ENCODE measurements around the gene DTNBP1.

Gene DTNBP1

DNA sequence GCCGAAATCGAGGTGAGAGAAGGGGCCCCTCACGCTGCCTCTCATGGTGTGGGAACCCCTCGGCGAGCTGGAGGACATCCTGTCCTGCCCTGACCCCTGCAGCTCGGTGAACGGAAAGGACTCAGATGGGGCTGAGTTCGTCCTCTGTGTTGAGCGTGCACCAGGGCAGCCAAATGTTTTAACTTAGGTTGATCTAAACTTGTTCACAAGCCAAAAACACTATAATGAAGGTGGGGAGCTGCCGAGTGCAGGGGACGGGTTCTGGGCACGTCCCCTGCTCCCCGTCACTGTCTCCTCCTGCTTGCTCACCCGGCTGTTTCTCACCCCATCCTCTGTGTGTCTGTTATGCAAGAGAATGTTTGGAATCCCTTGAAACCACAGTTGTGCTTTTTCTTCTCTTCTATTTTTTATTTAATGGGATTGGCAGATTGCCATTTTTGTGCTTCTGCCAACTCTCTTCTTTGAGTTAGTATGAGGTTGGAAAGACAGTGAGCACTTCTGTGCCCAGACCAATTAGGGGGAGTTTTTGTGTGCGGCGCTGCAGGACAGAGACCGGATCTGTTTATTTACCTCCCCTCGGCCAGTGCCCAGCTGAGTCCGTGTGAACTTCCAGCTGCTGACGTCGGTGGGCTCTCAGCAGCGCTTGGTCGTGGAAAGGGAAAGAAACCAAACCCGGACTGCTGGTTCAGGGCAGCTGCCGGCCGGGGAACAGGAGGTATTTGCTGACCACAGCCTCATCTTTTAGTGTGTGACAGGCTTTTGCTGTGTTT is 158.1 kb downstream of the DTNBP1 start:
- no peak for DNase-seq (ENCODE audit: low read depth in 1 of 2, low spot score in 1 of 2)

DNA sequence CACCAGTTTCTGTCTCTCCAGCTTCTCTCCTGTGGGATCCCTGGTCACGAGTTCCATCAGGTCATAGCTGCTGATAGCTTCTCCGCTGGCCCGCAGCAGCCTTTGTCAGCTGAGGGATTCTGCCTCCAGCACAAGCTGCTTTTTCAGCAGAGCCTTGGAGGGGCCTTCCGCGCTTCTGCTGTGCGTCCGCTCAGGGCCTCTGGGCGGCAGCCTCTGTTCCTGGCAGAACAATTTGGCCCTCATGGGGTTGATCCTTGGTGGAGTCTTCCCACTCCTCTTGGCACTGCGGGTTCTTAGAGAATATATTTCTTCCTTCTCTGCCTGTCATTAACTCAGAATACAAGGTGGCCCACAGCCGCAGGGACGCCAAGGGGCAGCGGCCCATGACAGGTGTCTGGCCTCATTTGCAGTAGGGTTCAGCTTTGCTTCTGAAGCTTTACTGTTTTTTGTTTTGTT is 158.8 kb downstream of the DTNBP1 start:
- DNase-seq (ENCODE audit: low read depth in 1 of 2, low spot score in 1 of 2) = no peak

DNA sequence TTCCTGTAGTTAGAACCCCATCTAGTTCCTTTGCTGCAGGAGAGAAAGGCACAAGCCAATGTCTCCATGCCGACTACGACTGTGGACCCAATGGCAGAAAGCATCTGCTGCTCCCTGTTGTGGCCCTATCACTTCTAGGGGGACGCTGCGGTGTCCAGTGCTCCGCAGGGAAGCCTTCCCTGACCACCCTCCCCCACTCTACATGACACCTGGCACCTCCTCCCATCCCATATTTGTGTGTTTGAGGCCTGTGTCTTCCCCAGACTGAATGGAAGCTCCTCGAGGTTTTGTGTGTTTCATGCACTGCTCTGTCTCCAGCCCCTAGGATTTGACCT is 159.5 kb downstream of the DTNBP1 start:
- no peak for DNase-seq (ENCODE audit: low read depth in 1 of 2, low spot score in 1 of 2)

DNA sequence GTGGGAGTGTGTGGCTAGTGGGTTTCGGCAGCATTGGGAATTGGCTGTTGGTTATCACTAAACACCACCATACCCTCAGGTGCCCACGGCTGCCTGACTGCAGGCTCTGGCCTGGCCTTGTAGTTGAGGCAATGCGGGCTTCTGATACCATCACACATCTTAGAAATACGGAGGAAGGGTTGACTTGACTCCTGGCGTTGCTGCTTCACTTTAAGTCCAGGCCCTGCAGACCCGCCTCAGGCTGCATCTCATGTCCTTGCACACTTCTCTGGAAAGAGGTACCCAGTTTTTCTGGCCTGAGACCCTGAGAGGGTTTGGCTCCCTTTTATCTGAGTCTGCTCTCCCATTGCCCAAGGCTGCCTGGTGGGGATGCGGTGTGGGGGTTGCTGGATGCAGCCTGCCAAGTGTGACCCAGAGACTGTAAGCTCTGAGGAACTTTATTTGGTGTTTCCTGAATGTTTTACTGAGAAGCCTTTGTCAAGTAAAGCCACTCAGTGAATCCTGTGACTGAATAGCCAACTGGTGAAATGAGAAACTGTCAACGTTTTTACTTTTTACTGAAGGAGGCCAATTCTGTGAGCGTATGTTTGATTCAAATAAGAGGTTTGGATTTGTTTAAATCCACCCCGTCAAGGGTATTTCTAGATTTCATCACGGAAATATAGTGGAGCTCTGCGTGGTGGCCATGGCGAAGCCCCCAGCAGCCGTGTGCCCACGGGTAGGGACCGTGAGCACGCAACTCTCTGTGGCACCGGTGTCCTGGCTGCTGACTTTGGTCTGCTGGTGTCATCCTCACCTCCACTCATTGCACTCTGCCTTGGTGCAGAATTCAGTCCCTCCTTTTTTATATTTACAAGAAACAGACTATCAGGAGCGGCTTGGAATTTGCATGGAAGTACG is 160.1 kb downstream of the DTNBP1 start:
- no peak for DNase-seq (ENCODE audit: low read depth in 1 of 2, low spot score in 1 of 2)

DNA sequence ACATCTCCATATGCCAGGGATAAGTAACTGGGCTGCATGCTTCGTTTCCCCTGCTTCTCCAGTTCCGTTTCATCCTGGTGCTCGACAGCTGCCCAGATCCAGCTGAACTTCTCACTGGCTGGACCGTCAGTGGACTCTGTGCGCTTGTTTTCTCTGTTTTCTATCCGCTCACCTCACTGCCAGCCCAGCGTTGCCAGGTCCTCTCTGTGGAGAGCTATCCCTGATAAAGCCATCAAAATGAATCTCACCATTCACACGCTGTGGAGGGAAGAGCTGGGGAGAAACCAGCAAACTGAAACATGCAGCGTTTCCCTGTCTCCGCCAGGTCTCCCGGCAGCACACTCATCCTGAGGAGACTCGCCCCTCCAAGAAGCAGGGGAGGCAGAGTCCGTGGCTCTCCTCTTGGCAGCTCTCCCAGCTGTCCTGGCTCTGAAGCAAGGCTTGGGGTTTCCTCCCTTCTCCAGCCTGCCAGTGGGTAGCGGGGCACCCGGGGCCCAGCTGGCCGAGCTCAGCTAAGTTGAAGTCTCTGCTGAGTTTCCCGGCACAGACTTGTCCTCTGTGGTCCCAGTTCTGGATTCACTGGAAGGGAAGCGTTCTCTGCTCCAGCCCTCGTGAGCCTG is 160.9 kb downstream of the DTNBP1 start:
- DNase-seq (ENCODE audit: low read depth in 1 of 2, low spot score in 1 of 2) = no peak

DNA sequence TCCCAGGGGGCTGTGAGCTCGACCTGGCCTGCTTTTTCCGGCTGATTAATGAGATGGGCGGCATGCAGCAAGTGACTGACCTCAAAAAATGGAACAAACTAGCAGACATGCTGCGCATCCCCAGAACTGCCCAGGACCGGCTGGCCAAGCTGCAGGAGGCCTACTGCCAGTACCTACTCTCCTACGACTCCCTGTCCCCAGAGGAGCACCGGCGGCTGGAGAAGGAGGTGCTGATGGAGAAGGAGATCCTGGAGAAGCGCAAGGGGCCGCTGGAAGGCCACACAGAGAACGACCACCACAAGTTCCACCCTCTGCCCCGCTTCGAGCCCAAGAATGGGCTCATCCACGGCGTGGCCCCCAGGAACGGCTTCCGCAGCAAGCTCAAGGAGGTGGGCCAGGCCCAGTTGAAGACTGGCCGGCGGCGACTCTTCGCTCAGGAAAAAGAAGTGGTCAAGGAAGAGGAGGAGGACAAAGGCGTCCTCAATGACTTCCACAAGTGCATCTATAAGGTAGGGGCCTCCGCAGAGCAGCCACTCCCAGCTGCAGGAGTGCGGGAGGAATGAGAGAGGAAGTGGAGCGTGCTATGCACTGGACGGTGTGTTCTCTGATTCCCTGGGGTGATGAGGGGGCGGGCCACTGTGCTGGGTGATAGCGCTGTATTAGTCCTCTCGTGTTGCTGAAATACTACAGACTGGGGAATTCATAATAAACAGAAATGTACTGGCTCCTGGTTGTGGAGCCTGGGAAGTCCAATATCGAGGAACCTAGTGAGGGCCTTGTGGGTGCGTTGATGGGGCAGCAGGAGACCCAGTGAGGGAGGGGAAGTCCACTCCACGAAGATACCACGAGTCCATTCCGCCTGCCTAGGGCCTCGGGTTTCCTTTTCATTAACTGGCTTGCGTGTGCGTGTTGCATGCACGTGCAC is 161.7 kb downstream of the DTNBP1 start:
- DNase-seq (ENCODE audit: low read depth in 1 of 2, low spot score in 1 of 2) = no peak

DNA sequence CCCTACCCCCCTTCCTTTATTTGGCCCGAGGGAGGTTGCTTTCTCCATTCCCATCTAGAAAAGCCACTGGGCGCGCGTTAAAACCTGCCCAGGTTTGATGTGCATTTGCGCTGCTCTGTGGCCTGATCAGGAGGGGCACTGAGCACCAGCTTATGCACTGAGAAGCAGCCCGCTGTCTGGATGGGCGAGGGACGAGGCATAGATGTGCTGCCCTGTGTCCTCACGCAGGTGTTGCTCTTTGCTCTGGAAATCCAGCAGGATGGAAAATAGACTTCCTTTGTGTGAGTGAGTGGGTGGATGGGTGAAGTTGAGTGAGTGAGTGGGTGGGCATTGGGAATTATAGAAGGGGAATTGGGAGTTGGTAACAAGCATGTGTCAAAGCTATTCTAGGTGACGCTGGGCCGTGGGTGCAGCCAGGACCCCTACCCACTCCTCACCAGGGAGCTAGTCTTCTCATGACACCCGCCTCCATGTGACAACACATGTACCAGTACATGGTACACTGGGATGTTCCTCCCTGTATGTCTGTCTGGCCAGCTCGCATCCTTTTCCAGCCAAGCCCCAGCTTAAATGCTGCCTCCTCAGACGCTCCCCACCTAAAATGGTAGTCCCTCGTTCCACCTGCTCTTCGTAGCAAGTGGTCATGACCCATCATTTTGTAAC is 162.6 kb downstream of the DTNBP1 start:
- no peak for DNase-seq (ENCODE audit: low read depth in 1 of 2, low spot score in 1 of 2)

DNA sequence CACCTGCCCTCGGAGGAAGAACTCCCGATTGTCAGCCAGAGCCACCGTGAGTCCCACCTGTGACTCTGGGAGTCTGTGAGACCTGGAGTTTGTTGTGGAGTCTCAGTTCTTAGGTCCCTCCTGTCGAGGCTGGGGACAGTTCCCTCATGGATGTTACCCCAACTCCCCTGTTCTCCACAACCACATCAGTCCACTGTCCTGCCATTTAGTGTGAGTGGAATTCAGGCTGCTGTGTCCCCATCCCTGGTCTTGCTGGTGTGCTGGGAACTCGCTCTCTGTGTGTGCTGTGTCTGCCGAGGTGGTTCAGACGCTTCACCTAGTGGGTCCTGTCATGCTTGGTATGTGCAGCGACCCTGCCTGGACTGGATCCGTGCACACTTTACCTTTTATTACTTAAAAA is 163.2 kb downstream of the DTNBP1 start:
- DNase-seq (ENCODE audit: low read depth in 1 of 2, low spot score in 1 of 2) = no peak

DNA sequence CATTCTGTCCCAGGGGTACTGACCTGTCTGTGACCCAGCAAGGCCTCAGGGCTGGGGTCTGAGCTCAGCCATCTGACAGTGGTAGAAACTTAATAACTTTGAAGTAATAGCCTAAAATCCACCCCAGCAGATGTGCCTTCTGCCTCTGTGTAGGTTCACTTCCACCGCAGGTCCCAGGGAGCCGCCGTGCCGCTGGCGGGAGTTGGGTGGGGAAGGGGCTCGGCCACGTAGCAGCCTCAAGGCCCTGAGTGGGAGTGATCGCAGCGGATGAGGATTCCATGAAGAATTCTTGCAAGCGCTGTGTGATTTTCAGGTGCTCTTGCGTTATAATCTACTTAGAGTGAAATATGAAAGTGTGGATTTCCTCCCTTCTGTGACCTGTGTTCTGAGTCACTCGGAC is 163.7 kb downstream of the DTNBP1 start:
- no peak for DNase-seq (ENCODE audit: low read depth in 1 of 2, low spot score in 1 of 2)

DNA sequence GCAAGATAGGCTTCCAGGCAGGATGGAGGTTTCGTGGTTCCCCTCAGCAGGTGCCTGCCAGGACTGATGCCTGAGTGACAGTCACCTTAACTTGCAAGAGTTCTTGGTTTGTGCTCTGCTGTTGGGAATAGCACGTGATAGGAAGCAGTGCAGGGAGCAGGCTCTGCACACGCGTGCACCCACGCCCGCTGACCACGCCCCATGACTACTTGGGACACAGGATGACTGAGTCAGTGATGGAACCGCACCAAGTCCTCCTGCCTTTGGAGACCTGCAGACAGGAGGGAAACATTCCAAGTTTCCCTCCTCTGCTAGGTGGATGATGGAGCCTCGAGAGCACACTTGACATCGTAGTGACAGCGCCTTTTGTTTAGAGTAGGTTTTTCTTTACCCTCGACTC is 164.2 kb downstream of the DTNBP1 start:
- DNase-seq (ENCODE audit: low read depth in 1 of 2, low spot score in 1 of 2) = no peak

DNA sequence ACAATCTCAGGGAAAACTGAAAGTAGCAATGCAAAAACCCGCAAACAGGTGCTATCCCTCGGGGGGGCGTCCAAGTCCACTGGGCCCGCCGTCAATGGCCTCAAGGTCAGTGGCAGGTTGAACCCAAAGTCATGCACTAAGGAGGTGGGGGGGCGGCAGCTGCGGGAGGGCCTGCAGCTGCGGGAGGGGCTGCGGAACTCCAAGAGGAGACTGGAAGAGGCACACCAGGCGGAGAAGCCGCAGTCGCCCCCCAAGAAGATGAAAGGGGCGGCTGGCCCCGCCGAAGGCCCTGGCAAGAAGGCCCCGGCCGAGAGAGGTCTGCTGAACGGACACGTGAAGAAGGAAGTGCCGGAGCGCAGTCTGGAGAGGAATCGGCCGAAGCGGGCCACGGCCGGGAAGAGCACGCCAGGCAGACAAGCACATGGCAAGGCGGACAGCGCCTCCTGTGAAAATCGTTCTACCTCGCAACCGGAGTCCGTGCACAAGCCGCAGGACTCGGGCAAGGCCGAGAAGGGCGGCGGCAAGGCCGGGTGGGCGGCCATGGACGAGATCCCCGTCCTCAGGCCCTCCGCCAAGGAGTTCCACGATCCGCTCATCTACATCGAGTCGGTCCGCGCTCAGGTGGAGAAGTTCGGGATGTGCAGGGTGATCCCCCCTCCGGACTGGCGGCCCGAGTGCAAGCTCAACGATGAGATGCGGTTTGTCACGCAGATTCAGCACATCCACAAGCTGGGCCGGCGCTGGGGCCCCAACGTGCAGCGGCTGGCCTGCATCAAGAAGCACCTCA is 166.3 kb downstream of the DTNBP1 start:
- DNase-seq (ENCODE audit: low read depth in 1 of 2, low spot score in 1 of 2) = no peak

DNA sequence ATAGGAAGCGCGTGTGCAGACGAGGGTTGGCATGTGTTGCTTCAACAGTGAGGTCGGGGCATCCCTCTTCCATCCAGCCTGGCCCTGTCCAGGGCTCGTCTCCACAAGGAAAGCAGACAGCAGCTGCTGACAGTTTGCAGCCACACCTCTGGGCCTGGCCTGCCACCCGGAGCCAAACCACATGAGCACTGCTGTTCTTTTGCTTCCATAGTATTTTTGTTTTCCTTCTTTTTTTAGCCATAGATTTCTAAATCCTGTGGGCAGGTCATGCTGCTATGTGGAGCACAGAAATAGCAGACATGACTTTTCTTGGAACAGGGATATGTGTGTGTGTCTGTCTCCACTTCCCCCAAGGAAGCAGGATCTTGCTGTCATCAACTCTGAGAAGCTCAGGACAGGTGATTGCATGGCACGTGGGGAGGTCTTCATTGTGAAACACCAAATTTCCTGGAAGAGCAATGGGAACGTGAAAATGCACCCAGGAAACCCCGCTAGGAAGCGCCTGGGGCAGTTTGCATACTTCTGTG is 167.4 kb downstream of the DTNBP1 start:
- DNase-seq (ENCODE audit: low read depth in 1 of 2, low spot score in 1 of 2) = no peak

DNA sequence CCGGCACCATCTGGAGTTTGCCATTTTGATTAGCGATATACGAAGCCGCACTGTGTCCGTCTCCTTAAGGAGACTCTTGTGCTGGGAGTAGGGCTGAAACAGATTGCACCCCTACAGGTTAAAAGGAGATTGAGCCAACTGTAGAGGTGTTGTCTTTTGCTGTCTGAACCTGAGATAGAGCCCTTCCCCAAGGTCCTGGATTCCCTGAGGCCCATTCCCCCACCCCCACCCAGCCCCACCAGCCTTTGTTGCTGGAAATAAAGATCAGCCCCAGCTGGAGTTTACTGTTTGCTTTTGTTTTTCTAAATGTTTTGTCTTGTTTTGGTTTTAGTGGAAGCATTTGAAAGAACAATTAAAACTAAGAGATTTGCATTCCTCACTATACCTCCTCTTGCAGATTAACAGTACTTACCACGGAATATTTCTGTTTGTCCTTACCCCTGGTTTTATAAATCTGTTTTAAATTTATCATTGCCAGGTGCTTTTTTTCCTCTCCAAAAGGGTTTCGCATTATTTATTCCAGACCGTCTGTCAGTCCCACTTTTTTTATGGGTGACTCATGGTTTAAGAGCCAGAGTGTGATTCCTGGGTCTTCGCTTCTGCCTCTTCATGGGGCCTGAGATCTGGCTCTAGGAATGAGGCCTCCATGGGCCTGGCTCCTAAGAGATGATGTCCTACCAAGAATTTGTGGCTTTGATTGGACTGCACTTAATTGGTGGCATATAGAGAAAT is 169.2 kb downstream of the DTNBP1 start:
- no peak for DNase-seq (ENCODE audit: low read depth in 1 of 2, low spot score in 1 of 2)

DNA sequence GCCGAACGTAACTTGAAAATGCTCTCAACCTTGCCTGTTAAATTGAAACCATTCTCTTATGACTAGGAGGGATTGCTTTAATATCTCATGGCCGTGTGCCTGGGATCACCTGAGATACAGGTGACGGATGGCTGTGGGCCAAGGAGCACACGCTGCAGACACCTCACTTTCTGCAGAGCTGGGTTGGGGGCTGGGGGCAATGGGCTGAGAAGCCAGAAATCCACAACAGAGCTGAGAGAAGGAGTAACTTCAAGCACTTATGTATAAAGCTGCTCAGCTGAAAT is 170.9 kb downstream of the DTNBP1 start:
- DNase-seq (ENCODE audit: low read depth in 1 of 2, low spot score in 1 of 2) = no peak

DNA sequence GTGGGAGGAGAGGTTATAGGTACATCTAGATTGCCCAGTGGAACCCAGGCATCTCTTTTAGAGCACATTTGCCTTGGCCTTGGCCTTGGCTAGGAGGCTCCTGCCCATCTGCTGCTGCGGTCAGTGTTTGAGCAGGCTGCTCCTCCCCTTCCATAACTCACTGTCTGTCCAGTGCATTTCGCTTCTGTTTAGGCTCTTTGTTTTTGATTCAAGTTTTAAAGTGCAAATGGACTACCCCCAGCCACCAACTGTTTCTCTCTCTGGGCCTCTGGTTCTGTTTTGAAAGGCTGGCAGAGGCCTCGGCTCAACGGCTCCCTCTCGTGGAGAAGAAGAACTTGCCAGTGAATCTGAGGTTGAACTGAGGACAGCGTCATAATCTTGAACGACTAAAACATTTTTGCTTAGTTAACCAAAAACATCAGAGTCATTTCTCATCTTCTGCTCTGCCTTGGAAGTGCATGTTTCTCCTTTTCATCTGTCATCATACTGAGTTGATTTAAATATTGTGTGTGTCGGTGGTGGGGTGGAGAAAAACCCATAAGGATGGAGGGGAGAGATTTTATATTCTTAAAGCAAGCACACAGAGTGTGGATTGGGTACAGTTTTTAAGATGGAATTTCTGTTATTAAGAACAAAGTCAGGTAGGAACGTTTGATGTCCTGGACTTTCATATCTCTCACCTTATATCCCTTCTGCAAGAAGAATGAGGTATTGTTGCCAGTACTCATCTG is 171.4 kb downstream of the DTNBP1 start:
- peak; percentile 52 to 72 for DNase-seq (ENCODE audit: low read depth in 1 of 2, low spot score in 1 of 2)

DNA sequence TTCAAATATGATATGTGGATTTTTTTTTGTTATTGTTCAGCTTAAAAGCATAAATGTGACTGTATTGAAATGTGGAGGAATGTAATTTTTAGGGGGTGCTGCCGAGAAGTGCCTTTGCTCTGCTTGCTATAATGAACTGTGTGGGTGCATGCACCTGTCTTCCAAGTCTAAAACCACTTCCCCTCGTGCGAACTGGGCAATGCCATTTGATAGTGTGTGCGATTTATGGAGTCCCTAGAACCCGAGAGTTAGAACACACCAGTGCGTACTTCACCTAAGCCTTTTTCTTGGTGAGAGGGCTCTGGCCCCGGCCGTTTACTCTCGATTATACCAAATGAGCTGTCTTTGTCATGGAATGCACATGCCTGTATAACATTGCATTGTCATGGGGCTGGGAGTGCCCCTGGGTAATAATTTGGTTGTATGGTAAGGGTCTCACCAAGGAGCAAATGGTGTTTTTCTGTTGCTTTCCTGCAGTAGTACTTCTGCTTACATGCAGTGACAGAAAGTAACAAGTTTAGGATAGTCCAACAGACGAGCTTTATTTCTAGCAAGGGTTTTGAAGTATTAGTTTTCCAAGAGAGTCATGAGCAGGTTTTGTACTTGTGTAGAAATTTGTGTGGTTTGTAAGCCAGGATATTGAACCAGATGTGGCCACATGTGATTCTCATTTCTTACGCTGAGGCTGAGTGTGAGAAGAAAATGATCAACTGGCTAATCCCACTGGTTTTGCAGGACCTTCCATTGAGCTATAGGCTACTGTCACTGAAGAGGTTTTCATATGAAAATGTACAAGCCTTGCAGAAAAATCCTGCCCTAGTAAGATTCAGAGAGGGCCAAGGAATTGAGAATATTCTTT is 172.4 kb downstream of the DTNBP1 start:
- DNase-seq (ENCODE audit: low read depth in 1 of 2, low spot score in 1 of 2) = no peak

DNA sequence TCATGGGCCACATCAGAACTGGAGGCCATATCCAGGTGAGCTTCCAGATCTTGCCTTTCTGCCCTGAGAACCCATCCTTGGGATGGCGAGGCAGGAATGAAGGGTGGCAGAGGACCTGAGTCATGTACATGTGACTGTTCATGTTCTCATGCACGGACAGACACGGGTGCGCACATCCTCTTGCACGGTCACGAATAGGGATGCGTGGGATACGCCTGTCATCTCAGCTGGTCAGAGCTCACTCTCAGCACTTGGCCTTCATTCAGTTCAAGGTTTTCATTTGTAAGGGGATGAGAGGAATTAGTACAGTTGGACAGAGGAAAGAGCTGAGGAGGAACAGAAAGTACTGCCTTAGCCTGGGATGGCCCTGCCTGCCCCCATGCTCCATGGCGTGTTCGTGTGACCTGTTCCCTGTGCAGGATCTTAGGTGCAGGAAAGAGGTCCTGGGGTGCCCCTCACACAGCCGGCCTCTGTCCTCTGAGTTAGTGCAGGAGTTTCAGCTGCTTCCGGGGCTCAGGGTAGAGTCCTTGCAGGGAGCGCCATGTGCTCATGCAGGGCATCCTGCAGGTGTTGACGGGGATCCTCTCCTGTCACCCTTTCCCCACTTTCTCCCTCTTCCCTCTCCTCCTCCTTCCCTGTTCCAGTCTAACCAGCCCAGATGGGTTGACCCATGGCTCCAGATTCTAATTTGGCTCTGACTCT is 173.4 kb downstream of the DTNBP1 start:
- no peak for DNase-seq (ENCODE audit: low read depth in 1 of 2, low spot score in 1 of 2)

Measured in activated CD4-positive, alpha-beta T cell treated with anti-CD3 and anti-CD28 coated beads, Interleukin-2, amount 50 U/mL, for 24 hours (primary cell).